AG09319 (cell line): Measurements from ENCODE around the gene POLR2E.

Source experiments
- DNase-seq: peaks from one replicate; pipeline ENCODE4 v3.0.0-alpha.2; 2010; ENCODE audit warnings: low read depth; ENCODE audit errors: extremely low read depth
- TF ChIP-seq, protein P1 (sequence below): IDR thresholded peaks from 2 replicates; pipeline ENCODE4 v1.5.1; 2011; ENCODE audit warnings: low read depth, mild to moderate bottlenecking, inconsistent platforms, low read length, moderate library complexity

Gene POLR2E

DNA sequence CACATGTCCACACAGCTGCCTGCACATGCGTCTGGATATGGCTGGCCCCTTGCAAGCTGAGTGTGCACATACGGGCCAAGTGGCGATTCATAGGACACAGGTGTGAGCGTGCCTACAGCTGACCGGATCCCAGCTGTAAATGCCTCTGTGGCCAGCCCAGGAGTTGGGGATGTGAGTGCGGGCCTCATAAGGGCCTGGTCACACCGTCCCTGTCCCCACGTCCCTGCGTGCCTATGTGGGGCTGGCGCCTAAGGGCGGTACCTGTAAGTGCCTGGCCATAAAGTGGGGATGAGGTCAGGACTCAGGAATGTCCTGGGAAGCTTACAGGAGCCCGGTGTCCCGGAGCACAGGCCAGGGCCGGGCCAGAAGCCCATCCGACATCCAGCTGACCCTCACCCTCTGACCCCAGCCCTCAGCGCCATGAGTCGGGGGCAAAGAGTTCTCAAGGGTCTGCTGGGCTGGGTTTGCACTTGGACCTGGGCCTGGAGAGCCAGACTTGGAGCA is 29.5 kb downstream of the POLR2E start:
- TF ChIP-seq, protein P1, sequence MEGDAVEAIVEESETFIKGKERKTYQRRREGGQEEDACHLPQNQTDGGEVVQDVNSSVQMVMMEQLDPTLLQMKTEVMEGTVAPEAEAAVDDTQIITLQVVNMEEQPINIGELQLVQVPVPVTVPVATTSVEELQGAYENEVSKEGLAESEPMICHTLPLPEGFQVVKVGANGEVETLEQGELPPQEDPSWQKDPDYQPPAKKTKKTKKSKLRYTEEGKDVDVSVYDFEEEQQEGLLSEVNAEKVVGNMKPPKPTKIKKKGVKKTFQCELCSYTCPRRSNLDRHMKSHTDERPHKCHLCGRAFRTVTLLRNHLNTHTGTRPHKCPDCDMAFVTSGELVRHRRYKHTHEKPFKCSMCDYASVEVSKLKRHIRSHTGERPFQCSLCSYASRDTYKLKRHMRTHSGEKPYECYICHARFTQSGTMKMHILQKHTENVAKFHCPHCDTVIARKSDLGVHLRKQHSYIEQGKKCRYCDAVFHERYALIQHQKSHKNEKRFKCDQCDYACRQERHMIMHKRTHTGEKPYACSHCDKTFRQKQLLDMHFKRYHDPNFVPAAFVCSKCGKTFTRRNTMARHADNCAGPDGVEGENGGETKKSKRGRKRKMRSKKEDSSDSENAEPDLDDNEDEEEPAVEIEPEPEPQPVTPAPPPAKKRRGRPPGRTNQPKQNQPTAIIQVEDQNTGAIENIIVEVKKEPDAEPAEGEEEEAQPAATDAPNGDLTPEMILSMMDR: no peak
- DNase-seq: no peak

GRCh38 chr19:1064661-1065605 is 30.2 kb downstream of the POLR2E start:
- TF ChIP-seq, protein P1: peak; percentile 57
- no peak for DNase-seq

GRCh38 chr19:1063909-1064660 is 31.1 kb downstream of the POLR2E start:
- DNase-seq: no peak

GRCh38 chr19:1063030-1063908 is 31.9 kb downstream of the POLR2E start:
- DNase-seq: no peak

More at GRCh38 chr19:1063909-1064660, 31.1 kb downstream of the POLR2E start:
- TF ChIP-seq, protein P1: no peak

DNA sequence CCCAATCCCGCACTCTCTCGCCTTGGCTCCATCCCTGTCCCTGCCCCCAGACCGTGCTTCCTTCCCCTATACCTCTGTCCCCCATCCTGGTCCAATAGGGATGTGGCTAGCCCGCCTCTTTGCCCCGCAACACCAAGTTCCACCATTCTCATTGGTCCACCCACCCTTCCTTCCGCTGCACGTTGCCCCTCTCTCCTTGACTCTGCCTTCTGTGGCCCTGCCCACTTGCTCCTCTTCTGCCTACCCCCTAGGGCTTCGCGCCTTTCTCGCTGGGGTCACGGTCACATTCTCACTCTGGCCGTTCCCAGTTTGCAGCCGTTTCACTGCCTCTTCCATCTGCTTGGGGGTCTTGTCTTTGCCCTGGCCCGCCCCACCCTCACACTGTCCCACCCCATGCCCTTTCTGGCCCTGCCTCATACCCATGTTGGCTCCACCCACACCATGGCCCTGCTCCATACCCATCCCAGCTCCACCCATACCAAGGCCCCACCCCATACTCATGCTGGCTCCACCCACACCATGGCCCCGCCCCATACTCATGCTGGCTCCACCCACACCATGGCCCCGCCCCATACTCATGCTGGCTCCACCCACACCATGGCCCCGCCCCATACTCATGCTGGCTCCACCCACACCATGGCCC is 32.7 kb downstream of the POLR2E start:
- TF ChIP-seq, protein P1: no peak
- DNase-seq: no peak

More at GRCh38 chr19:1063030-1063908, 31.9 kb downstream of the POLR2E start:
- TF ChIP-seq, protein P1: no peak

DNA sequence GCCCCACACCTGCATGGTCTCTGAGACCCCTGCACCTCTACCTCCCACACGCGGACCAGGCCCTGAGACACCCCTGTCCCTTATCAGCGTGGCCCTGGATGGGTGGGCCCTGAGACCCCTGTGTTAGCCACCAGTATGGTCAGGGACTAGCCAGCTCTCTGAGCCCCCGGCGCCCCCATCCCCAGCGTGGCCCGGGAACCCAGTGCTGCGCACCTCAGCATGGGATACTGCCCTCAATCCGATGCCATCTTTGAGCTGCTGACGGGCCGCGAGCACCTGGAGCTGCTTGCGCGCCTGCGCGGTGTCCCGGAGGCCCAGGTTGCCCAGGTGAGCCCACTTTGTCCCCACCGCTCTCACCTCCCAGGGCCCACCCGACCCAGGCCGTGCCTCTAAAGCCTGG is 33.2 kb downstream of the POLR2E start:
- TF ChIP-seq, protein P1: no peak
- DNase-seq: no peak
